ENCODE results near the gene HNRNPUL2.
"Not testable (repeated sequence)": the region's sequence is repeated elsewhere in the genome, so short reads cannot be mapped to it uniquely, and the experiment has no call there.

DNA sequence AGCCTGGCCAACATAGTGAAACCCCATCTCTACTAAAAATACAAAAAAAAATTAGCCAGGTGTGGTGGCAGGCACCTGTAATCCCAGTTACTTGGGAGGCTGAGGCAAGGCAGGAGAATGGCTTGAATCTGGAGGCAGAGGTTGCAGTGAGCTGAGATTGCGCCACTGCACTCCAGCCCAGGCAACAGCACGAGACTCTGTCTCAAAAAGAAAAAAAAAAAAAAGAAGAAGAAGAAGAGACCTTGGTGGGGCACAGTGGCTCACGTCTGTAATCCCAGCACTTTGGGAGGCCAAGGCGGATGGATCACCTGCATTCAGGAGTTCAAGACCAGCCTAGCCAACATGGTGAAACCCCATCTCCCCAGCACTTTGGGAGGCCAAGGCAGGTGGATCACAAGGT, 23.3 kb downstream of the HNRNPUL2 start:
- TF ChIP-seq, protein P1, sequence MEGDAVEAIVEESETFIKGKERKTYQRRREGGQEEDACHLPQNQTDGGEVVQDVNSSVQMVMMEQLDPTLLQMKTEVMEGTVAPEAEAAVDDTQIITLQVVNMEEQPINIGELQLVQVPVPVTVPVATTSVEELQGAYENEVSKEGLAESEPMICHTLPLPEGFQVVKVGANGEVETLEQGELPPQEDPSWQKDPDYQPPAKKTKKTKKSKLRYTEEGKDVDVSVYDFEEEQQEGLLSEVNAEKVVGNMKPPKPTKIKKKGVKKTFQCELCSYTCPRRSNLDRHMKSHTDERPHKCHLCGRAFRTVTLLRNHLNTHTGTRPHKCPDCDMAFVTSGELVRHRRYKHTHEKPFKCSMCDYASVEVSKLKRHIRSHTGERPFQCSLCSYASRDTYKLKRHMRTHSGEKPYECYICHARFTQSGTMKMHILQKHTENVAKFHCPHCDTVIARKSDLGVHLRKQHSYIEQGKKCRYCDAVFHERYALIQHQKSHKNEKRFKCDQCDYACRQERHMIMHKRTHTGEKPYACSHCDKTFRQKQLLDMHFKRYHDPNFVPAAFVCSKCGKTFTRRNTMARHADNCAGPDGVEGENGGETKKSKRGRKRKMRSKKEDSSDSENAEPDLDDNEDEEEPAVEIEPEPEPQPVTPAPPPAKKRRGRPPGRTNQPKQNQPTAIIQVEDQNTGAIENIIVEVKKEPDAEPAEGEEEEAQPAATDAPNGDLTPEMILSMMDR (conservative IDR thresholded peaks at IDR 0.05 in 1 of 2, IDR thresholded peaks at IDR 0.05 in 1 of 2; ENCODE audit: low read depth in 1 of 2, low read length in 2 of 2) = not testable (repeated sequence)
- TF ChIP-seq EZH2 (IDR thresholded peaks at IDR 0.05; ENCODE audit: low read length, missing control alignments) = not testable (repeated sequence)
